Uterus (tissue), 4 donors: ENCODE results near the gene LRRC7. TPM values are rescaled to one million over a fixed set of nuclear protein-coding genes. Genes with fewer than 3 reads are reported as not detected.
A peak's percentile ranks its signal among the peaks of the same experiment; 100 is the strongest.

Experiments
- DNase-seq, 2 donors: peaks; one replicate each; pipeline ENCODE4 v3.0.0-alpha.2; 2019 to 2020
- H3K27ac ChIP-seq, 2 donors: fragments of 200-600 bp; sonication (generic); 1 replicate in 1 of 2; 2 replicates in 1 of 2; pipeline ENCODE4 v1.5.1; 2016 to 2018
- H3K27me3 ChIP-seq, 2 donors: fragments of 200-600 bp; sonication (generic); one replicate each; pipeline ENCODE4 v1.5.1; 2018 to 2019; ENCODE audit warnings: control low read depth in 1 of 2
- H3K36me3 ChIP-seq, 2 donors: fragments of 200-600 bp; sonication (generic); one replicate each; pipeline ENCODE4 v1.5.1; 2019; ENCODE audit warnings: control low read depth in 1 of 2
- H3K4me1 ChIP-seq, 2 donors: fragments of 200-600 bp; sonication (generic); one replicate each; pipeline ENCODE4 v1.5.1; 2018 to 2019; ENCODE audit warnings: control low read depth in 1 of 2
- H3K4me3 ChIP-seq, 2 donors: fragments of 200-600 bp; sonication (generic); 1 replicate in 1 of 2; 2 replicates in 1 of 2; pipeline ENCODE4 v1.5.1; 2018 to 2019; ENCODE audit warnings: mild to moderate bottlenecking in 1 of 2
- H3K9me3 ChIP-seq, 2 donors: fragments of 200-600 bp; sonication (generic); one replicate each; pipeline ENCODE4 v1.5.1; 2019; ENCODE audit warnings: control low read depth in 1 of 2
- POLR2A ChIP-seq, 2 donors: fragments of 450-650 bp; IDR thresholded peaks; one replicate each; pipeline ENCODE4 v1.6.1; 2016; ENCODE audit warnings: antibody characterized with exemption in 2 of 2, mild to moderate bottlenecking in 1 of 2, moderate library complexity in 1 of 2
- intact Hi-C: fragments of 100-400 bp; cut with DNase I; formaldehyde crosslinking; loops from one replicate; pipeline ENCODE4 v1.15.1; 2023; ENCODE audit warnings: low total_unique reads
- total RNA-seq, 4 donors: library from RNA; depleted of rRNA in 3 of 4; stranded (reverse); fragments of >200 nt in 3 of 4; gene quantifications; one replicate each; pipeline versions ENCODE4 v1.1.0 to v1.2.4, GENCODE V29; 2014 to 2023
- TF ChIP-seq, protein P1 (sequence below), 4 experiments: fragments of 200-600 bp in 2 of 4; fragments of 450-650 bp in 2 of 4; sonication (generic) in 2 of 4; IDR thresholded peaks; one replicate each; pipeline ENCODE4 v1.5.1; 2016 to 2019; ENCODE audit warnings: antibody characterized with exemption in 4 of 4, mild to moderate bottlenecking in 2 of 4, moderate library complexity in 1 of 4
- donor health status: DM: yes; HTN: yes; CAD: no.

Gene LRRC7
- total RNA-seq, 4 donors from 2014 or later, result 1.5 to 12.0 TPM; not detected in 2

DNA sequence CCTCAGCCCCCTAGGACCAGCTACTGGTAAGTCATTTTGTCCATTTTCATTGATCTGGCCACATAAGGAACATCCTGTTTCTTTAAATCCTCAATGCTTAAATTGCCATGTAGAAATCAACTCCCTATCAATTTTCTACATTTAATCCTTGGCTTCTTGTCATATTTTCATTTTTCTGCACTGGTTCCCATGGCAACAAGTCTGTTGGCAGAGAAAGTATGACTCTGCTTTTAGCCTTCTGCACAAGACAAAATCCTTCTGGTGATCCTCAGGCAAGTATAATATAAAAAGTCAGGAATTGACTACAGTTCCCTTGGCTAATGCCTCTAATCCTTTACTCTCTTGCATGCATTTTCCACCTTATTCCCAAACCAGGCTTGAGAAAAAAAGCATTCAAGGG is 572.6 kb downstream of the LRRC7 start:
- DNase-seq, result no peak
- TF ChIP-seq POLR2A (IDR thresholded peaks at IDR 0.05), result no peak
- TF ChIP-seq, protein P1, sequence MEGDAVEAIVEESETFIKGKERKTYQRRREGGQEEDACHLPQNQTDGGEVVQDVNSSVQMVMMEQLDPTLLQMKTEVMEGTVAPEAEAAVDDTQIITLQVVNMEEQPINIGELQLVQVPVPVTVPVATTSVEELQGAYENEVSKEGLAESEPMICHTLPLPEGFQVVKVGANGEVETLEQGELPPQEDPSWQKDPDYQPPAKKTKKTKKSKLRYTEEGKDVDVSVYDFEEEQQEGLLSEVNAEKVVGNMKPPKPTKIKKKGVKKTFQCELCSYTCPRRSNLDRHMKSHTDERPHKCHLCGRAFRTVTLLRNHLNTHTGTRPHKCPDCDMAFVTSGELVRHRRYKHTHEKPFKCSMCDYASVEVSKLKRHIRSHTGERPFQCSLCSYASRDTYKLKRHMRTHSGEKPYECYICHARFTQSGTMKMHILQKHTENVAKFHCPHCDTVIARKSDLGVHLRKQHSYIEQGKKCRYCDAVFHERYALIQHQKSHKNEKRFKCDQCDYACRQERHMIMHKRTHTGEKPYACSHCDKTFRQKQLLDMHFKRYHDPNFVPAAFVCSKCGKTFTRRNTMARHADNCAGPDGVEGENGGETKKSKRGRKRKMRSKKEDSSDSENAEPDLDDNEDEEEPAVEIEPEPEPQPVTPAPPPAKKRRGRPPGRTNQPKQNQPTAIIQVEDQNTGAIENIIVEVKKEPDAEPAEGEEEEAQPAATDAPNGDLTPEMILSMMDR (IDR thresholded peaks at IDR 0.05), result no peak
- H3K4me1 ChIP-seq, result no peaks in the 10 kb centered on the region
- no peaks in the 10 kb centered on the region for H3K27me3 ChIP-seq
- no peak overlapping the region for H3K27ac ChIP-seq
- intact Hi-C loops, result no loop called here
- no peaks in the 10 kb centered on the region for H3K36me3 ChIP-seq
- no peaks in the 10 kb centered on the region for H3K9me3 ChIP-seq
- no peak overlapping the region for H3K4me3 ChIP-seq

DNA sequence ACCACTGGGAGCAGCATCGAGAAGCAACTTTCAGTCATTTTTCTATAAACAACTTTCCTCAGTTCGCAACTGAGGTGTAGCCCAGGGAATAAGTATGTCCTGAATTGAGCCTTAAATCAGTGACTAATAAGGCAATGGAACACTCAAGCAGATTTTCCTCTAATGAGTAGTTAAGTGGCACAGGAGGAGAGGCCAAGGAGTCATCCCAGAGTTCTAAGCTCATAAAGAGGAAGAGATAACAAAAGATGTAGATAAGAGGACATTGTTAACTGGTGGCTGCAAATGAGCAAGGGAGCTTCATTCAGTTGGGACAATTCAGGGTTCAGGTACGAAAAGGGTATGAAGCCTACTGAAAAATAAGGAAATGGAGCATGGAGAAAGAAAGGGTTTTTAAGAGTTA is 573.2 kb downstream of the LRRC7 start:
- no peaks in the 10 kb centered on the region for H3K9me3 ChIP-seq
- TF ChIP-seq, protein P1 (IDR thresholded peaks at IDR 0.05), result no peak
- no peak for TF ChIP-seq POLR2A (IDR thresholded peaks at IDR 0.05)
- no peak overlapping the region for H3K27ac ChIP-seq
- intact Hi-C loops, result no loop called here
- H3K4me1 ChIP-seq, result no peaks in the 10 kb centered on the region
- no peak for DNase-seq
- no peaks in the 10 kb centered on the region for H3K36me3 ChIP-seq
- H3K27me3 ChIP-seq, result no peaks in the 10 kb centered on the region
- no peak overlapping the region for H3K4me3 ChIP-seq

DNA sequence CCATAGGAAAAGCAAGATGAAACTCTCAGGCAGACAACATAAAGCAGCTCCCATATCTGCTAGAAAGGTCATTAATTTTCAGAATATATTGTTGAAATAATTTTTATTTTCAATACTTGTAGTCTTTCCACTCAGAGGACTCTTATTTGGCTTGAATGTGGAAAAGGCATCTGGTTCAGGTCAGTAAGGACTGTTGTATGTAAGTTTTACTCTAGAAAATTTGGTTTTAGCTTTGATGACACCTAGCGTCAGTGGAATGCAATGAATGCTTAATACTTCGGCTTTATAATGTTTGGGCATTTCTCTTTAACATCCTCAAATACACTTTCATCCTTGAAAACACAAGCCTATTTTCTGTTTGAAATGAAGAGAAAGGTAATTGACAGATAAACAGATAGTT is 574.4 kb downstream of the LRRC7 start:
- Histone ChIP-seq H3K9me3 (no peaks in the 10 kb centered on the region), H3K36me3 (no peaks in the 10 kb centered on the region), H3K4me3 (no peak overlapping the region), H3K4me1 (no peaks in the 10 kb centered on the region), H3K27me3 (no peaks in the 10 kb centered on the region), H3K27ac (no peak overlapping the region)
- no peak for DNase-seq
- intact Hi-C loops, result no loop called here
- no peak for TF ChIP-seq POLR2A (IDR thresholded peaks at IDR 0.05)
- TF ChIP-seq, protein P1 (IDR thresholded peaks at IDR 0.05), result peak in 2 of 4 experiments; percentile 19 to 26

DNA sequence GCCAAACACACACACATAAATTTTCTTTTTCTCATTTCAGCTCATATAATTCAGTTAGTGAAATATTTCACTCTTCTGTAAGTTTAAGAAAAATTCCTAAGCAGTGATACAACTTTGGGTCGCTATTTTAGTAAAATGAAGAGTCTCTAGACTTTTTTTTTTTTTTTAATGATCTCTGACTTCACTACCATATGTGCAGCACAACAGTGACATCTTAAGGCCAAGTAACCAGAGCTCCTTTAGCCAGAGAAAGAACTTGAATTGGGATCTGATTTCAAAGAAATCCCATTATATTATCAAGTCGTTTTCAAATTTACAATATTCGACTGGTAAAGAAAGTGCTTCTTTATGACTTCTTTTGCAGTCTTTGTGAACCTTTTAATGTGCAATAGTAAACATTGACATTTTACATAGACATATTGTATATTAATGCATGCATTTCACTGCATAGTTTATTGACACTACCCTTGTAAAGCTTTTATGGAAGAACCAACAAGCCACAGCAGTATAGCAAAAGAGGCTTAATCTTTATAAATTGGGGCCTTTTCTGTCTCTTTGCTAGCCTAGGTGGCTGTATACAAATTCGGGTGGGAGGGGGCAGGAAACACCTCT is 575.4 kb downstream of the LRRC7 start:
- intact Hi-C loops, result no loop called here
- no peak for DNase-seq
- no peak overlapping the region for H3K4me3 ChIP-seq
- no peaks in the 10 kb centered on the region for H3K4me1 ChIP-seq
- H3K27me3 ChIP-seq, result no peaks in the 10 kb centered on the region
- no peaks in the 10 kb centered on the region for H3K36me3 ChIP-seq
- H3K9me3 ChIP-seq, result no peaks in the 10 kb centered on the region
- H3K27ac ChIP-seq, result no peak overlapping the region
- TF ChIP-seq, protein P1 (IDR thresholded peaks at IDR 0.05), result no peak
- TF ChIP-seq POLR2A (IDR thresholded peaks at IDR 0.05), result no peak

DNA sequence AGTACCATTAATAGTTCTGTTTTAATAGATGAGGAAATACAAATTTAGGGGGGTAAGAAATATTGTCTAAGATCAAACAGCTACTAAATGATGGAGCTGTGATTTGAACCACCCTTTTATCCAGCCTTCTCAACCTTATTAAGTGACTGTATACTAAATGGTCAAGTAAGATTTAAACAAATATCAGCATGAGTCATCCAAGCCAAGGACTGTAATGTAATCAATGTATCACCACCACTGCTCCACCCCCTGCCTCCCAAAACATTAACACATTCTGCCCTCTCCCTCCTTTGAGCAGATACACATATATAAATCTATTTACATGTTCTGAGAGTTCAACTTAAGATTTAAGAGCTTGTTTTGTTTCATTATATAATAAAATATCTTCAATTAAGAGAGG is 578.8 kb downstream of the LRRC7 start:
- H3K4me3 ChIP-seq, result no peak overlapping the region
- no peaks in the 10 kb centered on the region for H3K36me3 ChIP-seq
- no peaks in the 10 kb centered on the region for H3K4me1 ChIP-seq
- TF ChIP-seq, protein P1 (IDR thresholded peaks at IDR 0.05), result no peak
- no peak for TF ChIP-seq POLR2A (IDR thresholded peaks at IDR 0.05)
- no peak for DNase-seq
- H3K27me3 ChIP-seq, result no peaks in the 10 kb centered on the region
- no peak overlapping the region for H3K27ac ChIP-seq
- intact Hi-C loops, result no loop called here
- no peaks in the 10 kb centered on the region for H3K9me3 ChIP-seq
